HEK293 (cell line): ENCODE measurements around the gene ANGEL2.

ENCODE experiments used
- PBX3 ChIP-seq: sonication (generic); formaldehyde crosslinking; IDR thresholded peaks from 2 replicates; pipeline ENCODE4 v1.8.1; 2022; ENCODE audit warnings: mild to moderate bottlenecking, moderate library complexity, missing genetic modification reagents
- PRDM1 ChIP-seq: fragments of 450-650 bp; formaldehyde crosslinking; IDR thresholded peaks from 2 replicates; pipeline ENCODE4; 2016; ENCODE audit warnings: missing biosample characterization, missing genetic modification characterization
- TRIM28 ChIP-seq: IDR thresholded peaks from 2 replicates; pipeline ENCODE4 v1.6.1; 2011; ENCODE audit warnings: low read length, control low read depth, borderline replicate concordance
- ZNF121 ChIP-seq: fragments of 450-650 bp; formaldehyde crosslinking; IDR thresholded peaks from 2 replicates; pipeline ENCODE4 v1.5.1; 2016; ENCODE audit warnings: missing biosample characterization, missing genetic modification characterization
- ZNF302 ChIP-seq: fragments of 450-650 bp; formaldehyde crosslinking; IDR thresholded peaks from 2 replicates; pipeline ENCODE4 v1.5.1; 2016; ENCODE audit warnings: missing biosample characterization, missing genetic modification characterization, low read depth
- ZNF792 ChIP-seq: fragments of 450-650 bp; formaldehyde crosslinking; IDR thresholded peaks from 2 replicates; pipeline ENCODE4 v1.5.1; 2016; ENCODE audit warnings: missing biosample characterization, missing genetic modification characterization
- TF ChIP-seq, protein P1 (sequence below): fragments of 450-650 bp; formaldehyde crosslinking; IDR thresholded peaks from 2 replicates; pipeline ENCODE4 v1.5.1; 2016; ENCODE audit warnings: missing biosample characterization, missing genetic modification characterization

GRCh38 chr1:212945056-212945455 lies 70.6 kb downstream of the ANGEL2 start:
- TF ChIP-seq TRIM28 (no peak), ZNF121 (tag by site-specific recombination) (no peak), PBX3 (CRISPR knock-in tag) (no peak), ZNF302 (tag by site-specific recombination) (no peak), ZNF792 (no peak), PRDM1 (tag by site-specific recombination) (no peak)
- TF ChIP-seq, protein P1, sequence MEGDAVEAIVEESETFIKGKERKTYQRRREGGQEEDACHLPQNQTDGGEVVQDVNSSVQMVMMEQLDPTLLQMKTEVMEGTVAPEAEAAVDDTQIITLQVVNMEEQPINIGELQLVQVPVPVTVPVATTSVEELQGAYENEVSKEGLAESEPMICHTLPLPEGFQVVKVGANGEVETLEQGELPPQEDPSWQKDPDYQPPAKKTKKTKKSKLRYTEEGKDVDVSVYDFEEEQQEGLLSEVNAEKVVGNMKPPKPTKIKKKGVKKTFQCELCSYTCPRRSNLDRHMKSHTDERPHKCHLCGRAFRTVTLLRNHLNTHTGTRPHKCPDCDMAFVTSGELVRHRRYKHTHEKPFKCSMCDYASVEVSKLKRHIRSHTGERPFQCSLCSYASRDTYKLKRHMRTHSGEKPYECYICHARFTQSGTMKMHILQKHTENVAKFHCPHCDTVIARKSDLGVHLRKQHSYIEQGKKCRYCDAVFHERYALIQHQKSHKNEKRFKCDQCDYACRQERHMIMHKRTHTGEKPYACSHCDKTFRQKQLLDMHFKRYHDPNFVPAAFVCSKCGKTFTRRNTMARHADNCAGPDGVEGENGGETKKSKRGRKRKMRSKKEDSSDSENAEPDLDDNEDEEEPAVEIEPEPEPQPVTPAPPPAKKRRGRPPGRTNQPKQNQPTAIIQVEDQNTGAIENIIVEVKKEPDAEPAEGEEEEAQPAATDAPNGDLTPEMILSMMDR = no peak
